HepG2 (cell line): ENCODE results near the gene BFSP1. TPM values are rescaled to one million over a fixed set of nuclear protein-coding genes. Genes with fewer than 3 reads are reported as not detected.
A peak's percentile ranks its signal among the peaks of the same experiment; 100 is the strongest.

ENCODE experiments used
- ERF ChIP-seq: IDR thresholded peaks from 2 replicates; pipeline ENCODE4 v1.6.1; 2018; ENCODE audit warnings: missing biosample characterization, missing genetic modification reagents
- HINFP ChIP-seq: sonication (generic); formaldehyde crosslinking; IDR thresholded peaks from 2 replicates; pipeline ENCODE4 v1.4.0; 2020; ENCODE audit warnings: low read depth, mild to moderate bottlenecking, missing genetic modification reagents
- HMG20A ChIP-seq: IDR thresholded peaks from 2 replicates; pipeline ENCODE4 v1.6.1; 2016; ENCODE audit warnings: borderline replicate concordance
- HOXA9 ChIP-seq: sonication (generic); formaldehyde crosslinking; IDR thresholded peaks from 2 replicates; pipeline ENCODE4 v1.8.1; 2022; ENCODE audit warnings: missing genetic modification reagents, mild to moderate bottlenecking, moderate library complexity, borderline replicate concordance
- KAT8 ChIP-seq: IDR thresholded peaks from 2 replicates; pipeline ENCODE4 v1.6.1; 2016; ENCODE audit warnings: missing genetic modification reagents, missing compliant biosample characterization
- KLF13 ChIP-seq: sonication (generic); formaldehyde crosslinking; IDR thresholded peaks from 2 replicates; pipeline ENCODE4 v1.4.0; 2020; ENCODE audit warnings: mild to moderate bottlenecking, missing genetic modification reagents
- MLX ChIP-seq: IDR thresholded peaks from 2 replicates; pipeline ENCODE4 v1.6.1; 2016
- NFAT5 ChIP-seq: sonication (generic); formaldehyde crosslinking; IDR thresholded peaks from 2 replicates; pipeline ENCODE4 v1.4.0; 2020; ENCODE audit warnings: missing genetic modification reagents
- SMAD1 ChIP-seq: sonication (generic); formaldehyde crosslinking; IDR thresholded peaks from 2 replicates; pipeline ENCODE4 v1.4.0; 2020; ENCODE audit warnings: missing genetic modification reagents, low read depth, mild to moderate bottlenecking, borderline replicate concordance
- TBX2 ChIP-seq: sonication (generic); formaldehyde crosslinking; IDR thresholded peaks from 2 replicates; pipeline ENCODE4 v1.5.0; 2020; ENCODE audit warnings: missing genetic modification reagents, mild to moderate bottlenecking, borderline replicate concordance
- ZBTB38 ChIP-seq: sonication (generic); formaldehyde crosslinking; IDR thresholded peaks from 2 replicates; pipeline ENCODE4 v1.5.1; 2020; ENCODE audit warnings: mild to moderate bottlenecking, missing genetic modification reagents
- ZNF12 ChIP-seq: sonication (generic); formaldehyde crosslinking; IDR thresholded peaks from 2 replicates; pipeline ENCODE4 v1.5.0; 2020; ENCODE audit warnings: missing genetic modification reagents
- ZNF337 ChIP-seq: sonication (generic); formaldehyde crosslinking; IDR thresholded peaks from 2 replicates; pipeline ENCODE4 v1.5.1; 2020; ENCODE audit warnings: missing genetic modification reagents, low read depth, mild to moderate bottlenecking, borderline replicate concordance
- ZNF580 ChIP-seq: IDR thresholded peaks from 2 replicates; pipeline ENCODE4 v1.6.1; 2016; ENCODE audit warnings: low read depth, borderline replicate concordance
- ZNF598 ChIP-seq: sonication (generic); formaldehyde crosslinking; IDR thresholded peaks from 2 replicates; pipeline ENCODE4 v1.5.1; 2020; ENCODE audit warnings: mild to moderate bottlenecking, missing genetic modification reagents, borderline replicate concordance
- ZNF839 ChIP-seq: sonication (generic); formaldehyde crosslinking; IDR thresholded peaks from 2 replicates; pipeline ENCODE4 v1.4.0; 2020; ENCODE audit warnings: missing genetic modification reagents, mild to moderate bottlenecking, borderline replicate concordance
- ZSCAN31 ChIP-seq: sonication (generic); formaldehyde crosslinking; IDR thresholded peaks from 2 replicates; pipeline ENCODE4 v1.5.0; 2020; ENCODE audit warnings: low read depth, mild to moderate bottlenecking, missing genetic modification reagents
- ZSCAN5A ChIP-seq: sonication (generic); formaldehyde crosslinking; IDR thresholded peaks from 2 replicates; pipeline ENCODE4 v1.8.0; 2022; ENCODE audit warnings: mild to moderate bottlenecking, missing genetic modification reagents, borderline replicate concordance
- polyA plus RNA-seq, 8 experiments: library from polyadenylated mRNA; depleted of rRNA in 3 of 8; stranded (reverse) in 7 of 8; unstranded in 1 of 8; fragments of >200 nt; fragmentation: Illumina TruSeq in 4 of 8; extraction: Trizol in 4 of 8; gene quantifications; 2 replicates each; pipeline versions ENCODE4 v1.2.1 to v1.2.3, GENCODE V29; 2011 to 2016; ENCODE audit warnings: low read depth in 4 of 8, missing spikeins in 1 of 8, mixed read lengths in 1 of 8; ENCODE audit not compliant: insufficient read depth in 1 of 8
- total RNA-seq, 5 experiments: library from RNA; depleted of rRNA; stranded (reverse); fragments of >200 nt; fragmentation: Illumina TruSeq; extraction: Trizol; gene quantifications; 2 replicates each; pipeline ENCODE4 v1.2.3, GENCODE V29; 2016; ENCODE audit warnings: low read depth in 1 of 5

BFSP1 gene
- total and polyA plus RNA-seq, 2 of the 13 experiments (the other 11 are each of a cell fraction or from before 2014, with no cell fraction given), result 0.22 to 0.26 TPM

GRCh38 chr20:17530716-17531664 is at the start of gene BFSP1 (continued):
- TF ChIP-seq HINFP (CRISPR knock-in tag) (no peak), ZNF12 (peak; percentile 27; the same call in 1 of the 2 replicates), ZNF337 (peak; percentile 81; the same call in 1 of the 2 replicates), ZNF598 (CRISPR knock-in tag) (0 out of 2 replicates have a peak, but pooled peaks have one; percentile 77), ZBTB38 (peak; percentile 65; the same call in 1 of the 2 replicates), ERF (CRISPR knock-in tag) (0 out of 2 replicates have a peak, but pooled peaks have one; percentile 14), KAT8 (CRISPR knock-in tag) (peak; percentile 57), HMG20A (CRISPR knock-in tag) (no peak), SMAD1 (CRISPR knock-in tag) (no peak), NFAT5 (no peak; the same call in none of the 2 replicates), ZNF580 (peak; percentile 78; the same call in 1 of the 2 replicates), HOXA9 (peak; percentile 27), ZSCAN31 (CRISPR knock-in tag) (peak; percentile 76; the same call in 1 of the 2 replicates), ZNF839 (CRISPR knock-in tag) (peak; percentile 69; the same call in 1 of the 2 replicates), TBX2 (CRISPR knock-in tag) (peak; percentile 77), ZSCAN5A (CRISPR knock-in tag) (0 out of 2 replicates have a peak, but pooled peaks have one; percentile 27), MLX (CRISPR knock-in tag) (peak; percentile 62), KLF13 (CRISPR knock-in tag) (0 out of 2 replicates have a peak, but pooled peaks have one; percentile 30)
